ENCODE measurements around the gene GPR155.

The GPR155 gene, protein sequence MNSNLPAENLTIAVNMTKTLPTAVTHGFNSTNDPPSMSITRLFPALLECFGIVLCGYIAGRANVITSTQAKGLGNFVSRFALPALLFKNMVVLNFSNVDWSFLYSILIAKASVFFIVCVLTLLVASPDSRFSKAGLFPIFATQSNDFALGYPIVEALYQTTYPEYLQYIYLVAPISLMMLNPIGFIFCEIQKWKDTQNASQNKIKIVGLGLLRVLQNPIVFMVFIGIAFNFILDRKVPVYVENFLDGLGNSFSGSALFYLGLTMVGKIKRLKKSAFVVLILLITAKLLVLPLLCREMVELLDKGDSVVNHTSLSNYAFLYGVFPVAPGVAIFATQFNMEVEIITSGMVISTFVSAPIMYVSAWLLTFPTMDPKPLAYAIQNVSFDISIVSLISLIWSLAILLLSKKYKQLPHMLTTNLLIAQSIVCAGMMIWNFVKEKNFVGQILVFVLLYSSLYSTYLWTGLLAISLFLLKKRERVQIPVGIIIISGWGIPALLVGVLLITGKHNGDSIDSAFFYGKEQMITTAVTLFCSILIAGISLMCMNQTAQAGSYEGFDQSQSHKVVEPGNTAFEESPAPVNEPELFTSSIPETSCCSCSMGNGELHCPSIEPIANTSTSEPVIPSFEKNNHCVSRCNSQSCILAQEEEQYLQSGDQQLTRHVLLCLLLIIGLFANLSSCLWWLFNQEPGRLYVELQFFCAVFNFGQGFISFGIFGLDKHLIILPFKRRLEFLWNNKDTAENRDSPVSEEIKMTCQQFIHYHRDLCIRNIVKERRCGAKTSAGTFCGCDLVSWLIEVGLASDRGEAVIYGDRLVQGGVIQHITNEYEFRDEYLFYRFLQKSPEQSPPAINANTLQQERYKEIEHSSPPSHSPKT

GRCh38 chr2:174486563-174487107 lies at the start of gene GPR155:
Gene GPR155, minus strand, starts transcription at chr2:174487029. Its CDS starts 5,073 bp downstream, at chr2:174481956.
- DNase-seq = peak; percentile 59

- no peak for DNase-seq
Observed at GRCh38 chr2:174535757-174536703, 49.2 kb upstream of the GPR155 start.

DNA sequence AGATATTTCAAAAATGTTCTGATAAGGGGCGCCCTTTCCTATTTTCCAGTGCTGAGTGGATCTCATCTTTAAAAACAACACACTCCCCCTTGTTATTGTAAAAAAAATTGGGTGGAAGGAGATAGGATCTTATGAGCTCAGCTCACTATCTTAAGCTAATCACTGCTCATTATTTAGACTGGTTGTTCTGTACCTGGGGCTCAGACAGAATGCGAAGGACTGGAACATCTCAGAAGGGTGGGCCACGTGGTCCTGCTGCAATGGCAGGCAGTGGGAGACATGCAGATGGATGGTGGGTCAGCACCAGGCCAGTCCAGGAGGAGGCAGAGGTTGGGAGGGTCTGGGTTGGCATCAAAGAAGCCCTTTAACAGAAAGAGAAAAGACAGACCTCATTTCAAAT lies 48.3 kb upstream of the GPR155 start:
- no peak for DNase-seq

- DNase-seq = no peak
Observed at GRCh38 chr2:174529916-174530315, 43.1 kb upstream of the GPR155 start.

DNA sequence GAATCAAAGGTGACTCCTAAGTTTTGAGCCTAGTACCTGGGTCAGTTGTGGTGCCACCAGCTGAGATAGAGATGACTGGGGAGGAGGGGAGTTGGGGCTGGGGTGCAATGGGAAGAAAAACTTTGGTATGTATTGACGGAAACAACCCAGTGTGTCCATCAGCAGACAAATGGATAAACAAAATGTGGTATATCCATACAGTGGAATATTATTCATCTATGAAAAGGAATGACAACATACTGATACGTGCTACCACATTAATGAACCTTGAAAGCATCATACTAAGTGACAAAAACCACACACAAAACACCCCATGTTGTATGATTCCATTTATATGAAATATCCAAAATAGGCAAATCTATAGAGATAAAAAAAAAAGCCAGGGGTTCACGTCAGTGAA lies 41.1 kb upstream of the GPR155 start:
- DNase-seq = no peak

DNA sequence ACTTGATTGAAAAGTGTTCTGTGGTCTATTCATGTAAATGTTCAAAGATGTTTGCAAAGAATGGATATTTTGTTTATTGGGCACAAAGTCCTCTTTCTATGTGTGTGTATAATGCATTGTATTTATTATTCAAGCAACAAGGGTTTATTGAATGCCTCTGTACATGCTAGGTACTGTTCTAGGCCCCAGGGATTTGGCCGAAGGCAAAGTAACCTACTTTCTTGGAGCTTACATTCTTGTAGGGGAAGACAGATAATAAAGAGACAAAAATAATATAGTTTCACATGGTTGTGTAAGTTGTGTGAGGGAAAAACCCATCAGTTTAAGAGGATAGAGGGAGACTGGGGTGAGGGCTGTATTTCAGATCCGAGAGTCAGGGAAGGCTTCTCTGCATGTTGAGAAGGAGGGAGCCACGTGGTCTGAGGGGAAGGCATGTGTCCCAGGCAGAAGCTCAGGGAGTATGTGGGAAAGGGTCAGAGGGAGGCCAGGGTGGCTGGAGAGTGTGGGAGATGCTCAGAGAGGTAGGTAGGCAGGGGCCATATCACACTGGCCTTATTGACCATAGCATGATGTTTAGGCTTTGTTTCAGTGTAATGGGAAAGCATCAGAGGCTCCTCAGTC lies 40.4 kb upstream of the GPR155 start:
- DNase-seq = no peak

- no peak for DNase-seq
Observed at GRCh38 chr2:174524527-174524926, 37.7 kb upstream of the GPR155 start.

- DNase-seq = no peak
Observed at GRCh38 chr2:174522553-174522952, 35.7 kb upstream of the GPR155 start.

GRCh38 chr2:174518395-174518794 lies 31.6 kb upstream of the GPR155 start:
- DNase-seq = peak; percentile 14

- DNase-seq = no peak
Observed at GRCh38 chr2:174516501-174517378, 29.9 kb upstream of the GPR155 start.

GRCh38 chr2:174512345-174512744 lies 25.5 kb upstream of the GPR155 start:
- no peak for DNase-seq

GRCh38 chr2:174511580-174512260 lies 24.9 kb upstream of the GPR155 start:
- DNase-seq = no peak

DNA sequence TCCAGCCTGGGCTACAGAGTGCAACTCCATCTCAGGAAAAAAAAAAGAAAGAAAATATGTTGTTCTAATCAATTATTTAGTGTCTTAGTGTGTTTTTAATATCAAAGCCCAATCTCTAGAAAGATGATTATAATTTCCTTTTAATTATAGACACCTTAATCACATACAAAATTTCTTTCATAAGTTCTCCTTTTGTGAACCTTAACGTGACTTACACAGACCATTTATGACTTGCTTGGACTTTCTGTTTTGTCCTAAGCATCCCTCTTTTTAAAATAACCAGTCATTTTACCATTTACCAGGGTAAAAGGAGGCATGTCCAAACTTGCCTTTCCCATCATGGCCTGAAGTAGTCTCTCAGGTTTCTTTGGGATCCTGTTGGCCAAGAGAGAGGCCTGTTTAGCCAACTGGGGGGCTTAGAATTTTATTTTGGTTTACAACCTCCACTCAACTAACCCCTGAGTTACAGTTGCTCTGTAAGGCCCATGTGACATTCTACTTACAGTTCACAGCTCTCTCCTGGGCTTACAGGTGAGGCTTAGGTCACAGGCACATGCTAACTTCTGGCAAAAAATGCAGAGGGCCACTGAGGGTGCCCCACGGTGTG lies 23.9 kb upstream of the GPR155 start:
- DNase-seq = peak; percentile 25

DNA sequence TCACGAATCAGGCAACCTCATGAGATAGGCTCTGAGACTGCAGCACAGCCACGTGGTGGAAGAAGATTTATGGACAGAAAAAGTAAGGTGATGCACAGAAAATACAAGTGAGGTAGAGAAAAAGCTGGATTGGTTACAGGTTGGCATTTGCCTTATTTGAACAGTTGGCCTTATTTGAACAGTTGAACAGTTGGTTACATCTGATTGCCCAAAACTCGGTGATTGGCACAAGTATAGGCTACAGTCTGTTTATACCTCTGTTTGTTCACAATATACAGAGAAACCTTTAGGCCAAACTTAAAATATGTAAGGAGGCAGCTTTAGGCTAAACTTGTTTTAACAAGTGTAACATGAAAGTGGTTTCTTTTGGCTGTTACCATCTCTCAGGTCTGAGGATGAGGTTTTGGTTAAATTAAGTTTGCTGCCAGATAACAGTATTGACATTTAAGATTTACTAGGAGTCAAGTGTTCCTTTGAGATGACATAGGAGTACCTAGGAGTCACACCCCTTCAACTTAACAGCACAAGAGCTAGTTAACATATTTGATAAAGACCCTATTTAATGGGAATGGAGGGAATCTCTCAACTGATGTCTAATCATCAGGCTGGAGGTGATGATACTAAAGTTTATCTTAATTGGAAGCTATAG lies 16.5 kb upstream of the GPR155 start:
- no peak for DNase-seq

DNA sequence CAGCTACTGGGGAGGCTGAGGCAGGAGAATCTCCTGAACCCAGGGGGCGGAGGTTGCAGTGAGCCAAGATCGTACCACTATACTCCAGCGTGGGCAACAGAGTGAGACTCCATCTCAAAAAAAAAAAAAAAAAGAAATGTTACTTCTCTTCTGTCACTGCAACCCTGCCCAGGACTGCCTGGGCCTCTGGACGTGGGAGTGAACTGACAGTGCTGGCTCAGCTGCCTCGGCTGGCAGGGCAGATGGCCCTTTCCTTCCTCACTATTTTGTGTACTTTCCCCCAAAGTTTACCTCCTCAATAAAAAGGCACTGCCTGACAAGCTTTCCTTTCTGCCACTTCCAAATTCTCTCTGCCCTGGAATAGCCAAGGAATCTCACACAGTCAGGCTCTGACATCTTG lies 12.5 kb upstream of the GPR155 start:
- DNase-seq = no peak

GRCh38 chr2:174495365-174496012 lies 8.7 kb upstream of the GPR155 start:
- DNase-seq = no peak

DNA sequence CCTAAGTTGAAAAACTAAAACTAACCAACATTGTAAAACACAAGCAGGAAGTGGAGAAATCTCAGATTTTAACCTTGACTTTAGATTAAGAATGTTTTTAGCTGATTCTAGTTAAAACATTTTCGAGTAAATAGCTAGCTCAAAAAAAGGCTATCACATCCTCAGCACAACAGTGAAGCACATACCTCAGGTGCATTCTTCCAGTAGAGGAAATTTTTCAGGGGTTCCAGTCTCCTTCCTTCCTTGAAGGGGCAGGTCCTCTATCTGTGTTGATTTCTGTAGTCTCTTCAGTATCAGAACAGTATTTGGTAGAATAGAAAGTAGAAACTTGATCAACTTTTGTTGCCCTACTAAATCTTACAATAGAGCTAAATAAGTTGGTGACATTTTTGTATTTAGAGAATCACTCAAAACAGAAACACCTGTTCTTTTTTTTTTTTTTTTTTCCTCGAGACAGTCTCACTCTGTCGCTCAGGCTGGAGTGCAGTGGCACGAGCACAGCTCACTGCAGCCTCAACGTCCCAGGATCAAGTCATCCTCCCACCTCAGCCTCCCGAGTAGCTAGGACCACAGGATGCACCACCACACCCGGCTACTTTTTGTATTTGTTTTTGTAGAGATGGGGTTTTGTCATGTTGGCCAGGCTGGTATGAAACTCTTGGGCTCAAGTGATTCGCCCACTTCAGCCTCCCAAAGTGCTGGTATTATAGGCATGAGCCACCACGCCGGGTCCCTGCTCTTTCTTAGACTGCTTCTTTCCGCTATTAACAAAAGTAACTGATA lies 6.9 kb upstream of the GPR155 start:
- no peak for DNase-seq

DNA sequence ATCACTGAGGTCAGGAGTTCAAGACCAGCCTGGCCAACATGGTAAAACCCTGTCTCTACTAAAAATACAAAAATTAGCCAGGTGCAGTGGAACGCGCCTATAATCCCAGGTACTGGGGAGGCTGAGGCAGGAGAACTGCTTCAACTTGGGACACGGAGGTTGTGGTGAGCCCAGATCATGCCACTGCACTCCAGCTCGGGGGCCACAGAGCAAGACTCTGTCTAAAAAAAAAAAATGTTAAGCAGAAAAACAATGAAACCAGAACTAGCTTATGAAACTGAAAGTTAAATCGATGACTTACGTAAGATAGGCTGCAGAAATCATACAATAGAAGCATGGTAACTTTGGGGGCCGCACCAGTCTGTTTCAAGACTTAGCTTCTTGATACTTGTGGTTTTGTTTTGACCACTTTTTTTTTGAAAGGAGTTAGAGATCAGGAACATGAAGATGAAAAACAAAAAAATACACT lies 6.2 kb upstream of the GPR155 start:
- DNase-seq = no peak

Data from EL (cell line).